ENCODE data around the gene SLC38A8. TPM values are rescaled to one million over a fixed set of nuclear protein-coding genes. Genes with fewer than 3 reads are reported as not detected.

The SLC38A8 gene
- total RNA-seq, 2 experiments from 2014 or later: not detected

- CTCF ChIA-PET: no interaction called here
- POLR2A ChIA-PET: no interaction called here
- Mint-ChIP-seq H3K4me3 (no peak overlapping the region), H3K9me3 (no peaks in the 10 kb centered on the region), H3K27me3 (peaks cover 15% of the 10 kb centered on the region), H3K4me1 (no peaks in the 10 kb centered on the region), H3K27ac (no peak overlapping the region), H3K36me3 (ENCODE audit: low read depth) (no peaks in the 10 kb centered on the region)
- no peak for DNase-seq
These were observed 1.0 kb upstream of the SLC38A8 start for GRCh38 chr16:84043486-84044117.

- H3K27me3 Mint-ChIP-seq: peaks cover 15% of the 10 kb centered on the region
- CTCF ChIA-PET: no interaction called here
- POLR2A ChIA-PET: no interaction called here
These were observed 387 bp upstream of the SLC38A8 start for GRCh38 chr16:84042879-84043485.

DNA sequence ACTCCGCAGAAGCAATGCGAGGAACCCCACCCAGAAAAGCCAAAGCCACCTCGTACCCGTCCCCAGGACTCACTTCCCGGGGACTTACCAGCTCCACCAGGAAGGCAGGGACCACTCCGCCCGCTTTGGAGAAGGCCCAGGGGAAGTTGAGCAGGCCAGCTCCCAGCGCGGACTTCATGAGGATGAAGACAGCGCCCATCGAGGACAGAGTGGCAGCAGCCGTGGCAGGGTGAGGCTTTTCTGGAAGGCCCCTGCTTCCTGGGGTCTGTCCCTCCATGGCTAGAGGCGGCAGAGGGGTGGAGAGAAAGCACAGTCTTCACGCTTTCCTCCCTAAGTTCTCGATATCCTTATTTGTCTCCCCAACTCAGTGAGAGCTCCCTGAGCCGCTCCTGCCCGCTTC is 714 bp downstream of the SLC38A8 start:
- POLR2A ChIA-PET: no interaction called here
- Mint-ChIP-seq H3K9me3 (no peaks in the 10 kb centered on the region), H3K4me3 (no peak overlapping the region), H3K27ac (no peak overlapping the region), H3K27me3 (peaks cover 15% of the 10 kb centered on the region), H3K36me3 (ENCODE audit: low read depth) (no peaks in the 10 kb centered on the region), H3K4me1 (no peaks in the 10 kb centered on the region)
- no peak for DNase-seq
- CTCF ChIA-PET: no interaction called here

More at GRCh38 chr16:84042879-84043485, 387 bp upstream of the SLC38A8 start:
- no peaks in the 10 kb centered on the region for H3K9me3 Mint-ChIP-seq
- H3K27ac Mint-ChIP-seq: no peak overlapping the region
- no peak overlapping the region for H3K4me3 Mint-ChIP-seq
- no peaks in the 10 kb centered on the region for H3K36me3 Mint-ChIP-seq (ENCODE audit: low read depth)
- no peak for DNase-seq
- H3K4me1 Mint-ChIP-seq: no peaks in the 10 kb centered on the region

GRCh38 chr16:84040823-84041820 is 1.5 kb downstream of the SLC38A8 start:
- no peak for DNase-seq
- H3K27me3 Mint-ChIP-seq: peaks cover 15% of the 10 kb centered on the region
- no peaks in the 10 kb centered on the region for H3K36me3 Mint-ChIP-seq (ENCODE audit: low read depth)
- no peaks in the 10 kb centered on the region for H3K4me1 Mint-ChIP-seq
- H3K4me3 Mint-ChIP-seq: no peak overlapping the region
- no peak overlapping the region for H3K27ac Mint-ChIP-seq
- CTCF ChIA-PET: no interaction called here
- H3K9me3 Mint-ChIP-seq: peaks cover 3% of the 10 kb centered on the region
- POLR2A ChIA-PET: no interaction called here

GRCh38 chr16:84040226-84040822 is 2.3 kb downstream of the SLC38A8 start:
- CTCF ChIA-PET: no interaction called here
- Mint-ChIP-seq H3K27ac (no peak overlapping the region), H3K4me3 (no peak overlapping the region), H3K4me1 (no peaks in the 10 kb centered on the region), H3K27me3 (peaks cover 18% of the 10 kb centered on the region), H3K36me3 (ENCODE audit: low read depth) (peaks cover 3% of the 10 kb centered on the region), H3K9me3 (peaks cover 7% of the 10 kb centered on the region)
- POLR2A ChIA-PET: no interaction called here
- DNase-seq: no peak

- ChIA-PET CTCF (no interaction called here), POLR2A (no interaction called here)
- no peak overlapping the region for H3K4me3 Mint-ChIP-seq
- no peak overlapping the region for H3K27ac Mint-ChIP-seq
- H3K9me3 Mint-ChIP-seq: peaks cover 7% of the 10 kb centered on the region
- H3K36me3 Mint-ChIP-seq (ENCODE audit: low read depth): peaks cover 3% of the 10 kb centered on the region
- DNase-seq: no peak
- H3K4me1 Mint-ChIP-seq: no peaks in the 10 kb centered on the region
- peaks cover 18% of the 10 kb centered on the region for H3K27me3 Mint-ChIP-seq
These were observed 2.9 kb downstream of the SLC38A8 start for GRCh38 chr16:84039696-84040095.

GRCh38 chr16:84038469-84038868 is 4.1 kb downstream of the SLC38A8 start:
- Mint-ChIP-seq H3K27me3 (peaks cover 7% of the 10 kb centered on the region), H3K9me3 (peaks cover 7% of the 10 kb centered on the region), H3K36me3 (ENCODE audit: low read depth) (peaks cover 3% of the 10 kb centered on the region), H3K4me1 (no peaks in the 10 kb centered on the region), H3K27ac (no peak overlapping the region), H3K4me3 (no peak overlapping the region)
- no peak for DNase-seq
- POLR2A ChIA-PET: no interaction called here
- CTCF ChIA-PET: no interaction called here

- DNase-seq: no peak
- ChIA-PET POLR2A (no interaction called here), CTCF (interaction anchor here (0.6 to 1.2 kb wide), 3 partner anchors 9 to 82 kb away, joined by 3 to 6 read pairs (median 3); no protein-coding TSS in a partner anchor)
- H3K4me1 Mint-ChIP-seq: no peaks in the 10 kb centered on the region
- H3K9me3 Mint-ChIP-seq: peaks cover 7% of the 10 kb centered on the region
- peaks cover 3% of the 10 kb centered on the region for H3K36me3 Mint-ChIP-seq (ENCODE audit: low read depth)
- no peak overlapping the region for H3K27ac Mint-ChIP-seq
- peaks cover 3% of the 10 kb centered on the region for H3K27me3 Mint-ChIP-seq
- no peak overlapping the region for H3K4me3 Mint-ChIP-seq
These were observed 5.6 kb downstream of the SLC38A8 start for GRCh38 chr16:84036982-84037425.

- no peak overlapping the region for H3K4me3 Mint-ChIP-seq
- no peak overlapping the region for H3K27ac Mint-ChIP-seq
- peaks cover 3% of the 10 kb centered on the region for H3K27me3 Mint-ChIP-seq
- CTCF ChIA-PET: no interaction called here
- no peak for DNase-seq
- POLR2A ChIA-PET: no interaction called here
- H3K9me3 Mint-ChIP-seq: peaks cover 7% of the 10 kb centered on the region
- H3K36me3 Mint-ChIP-seq (ENCODE audit: low read depth): peaks cover 3% of the 10 kb centered on the region
- no peaks in the 10 kb centered on the region for H3K4me1 Mint-ChIP-seq
These were observed 6.5 kb downstream of the SLC38A8 start for GRCh38 chr16:84036131-84036530.

GRCh38 chr16:84034516-84034915 is 8.1 kb downstream of the SLC38A8 start:
- peaks cover 7% of the 10 kb centered on the region for H3K9me3 Mint-ChIP-seq
- H3K36me3 Mint-ChIP-seq (ENCODE audit: low read depth): peaks cover 3% of the 10 kb centered on the region
- POLR2A ChIA-PET: no interaction called here
- H3K4me1 Mint-ChIP-seq: peaks cover 4% of the 10 kb centered on the region
- H3K27me3 Mint-ChIP-seq: peaks cover 7% of the 10 kb centered on the region
- no peak overlapping the region for H3K4me3 Mint-ChIP-seq
- H3K27ac Mint-ChIP-seq: no peak overlapping the region
- no peak for DNase-seq
- CTCF ChIA-PET: no interaction called here

DNA sequence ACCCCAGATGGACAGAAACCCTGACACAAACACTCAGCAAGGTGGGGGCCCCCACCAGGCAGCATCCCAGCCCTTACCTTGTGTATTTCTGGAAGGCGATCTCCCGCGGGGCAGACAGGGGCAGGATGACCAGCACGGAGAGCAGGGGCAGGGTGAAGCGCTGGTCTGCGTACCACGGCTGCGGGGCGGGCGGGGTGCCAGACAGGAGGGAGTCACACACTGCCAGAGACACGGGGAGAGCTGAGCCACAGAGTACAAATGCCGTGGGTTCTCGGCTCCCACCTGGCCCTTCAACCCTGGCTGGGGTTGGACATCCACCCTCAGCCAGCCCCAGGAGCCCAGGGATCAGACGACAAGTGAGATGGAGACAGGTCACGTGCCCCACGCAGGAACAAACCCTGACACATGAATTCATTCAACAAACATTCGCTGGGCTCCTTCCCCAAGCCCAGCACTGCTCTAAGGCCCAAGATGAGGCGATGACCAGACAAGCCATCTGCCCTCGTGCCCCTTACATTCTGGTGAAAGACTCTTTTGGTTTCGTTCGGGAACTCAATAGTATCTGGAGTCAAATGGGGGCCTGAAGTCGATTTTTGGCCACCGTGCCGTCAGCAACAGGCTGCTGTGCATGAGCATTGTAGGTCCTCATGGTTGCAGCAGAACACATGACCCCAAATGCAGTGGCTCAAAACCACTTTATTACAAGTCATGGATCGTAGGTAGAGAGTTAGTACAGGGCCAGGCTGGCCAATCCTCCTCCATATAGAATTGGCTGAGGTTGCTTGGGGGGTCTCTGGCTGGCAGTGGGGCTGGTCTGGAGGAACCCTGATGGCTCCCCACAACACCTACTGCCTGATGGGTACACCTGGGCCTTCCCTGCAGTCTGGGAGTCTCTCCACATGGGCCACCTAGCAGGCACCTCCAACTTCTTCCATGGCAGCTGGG is 9.1 kb downstream of the SLC38A8 start:
- ChIA-PET POLR2A (no interaction called here), CTCF (interaction anchor here (0.6 kb wide), 1 partner anchor 114 kb away, joined by 3 read pairs; no protein-coding TSS in a partner anchor)
- Mint-ChIP-seq H3K9me3 (peaks cover 7% of the 10 kb centered on the region), H3K36me3 (ENCODE audit: low read depth) (peaks cover 3% of the 10 kb centered on the region), H3K4me3 (no peak overlapping the region), H3K27ac (no peak overlapping the region), H3K27me3 (peaks cover 11% of the 10 kb centered on the region), H3K4me1 (peaks cover 8% of the 10 kb centered on the region)
- no peak for DNase-seq
